C4-2B (cell line): ENCODE results near the gene CENATAC.

Source experiments
- CTCF ChIP-seq: fragments of 450-650 bp; conservative IDR thresholded peaks from 2 replicates; pipeline ENCODE4 v1.5.1; 2017; ENCODE audit warnings: mild to moderate bottlenecking
- ZFX ChIP-seq: fragments of 450-650 bp; IDR thresholded peaks from 2 replicates; pipeline ENCODE4 v1.6.1; 2017

DNA sequence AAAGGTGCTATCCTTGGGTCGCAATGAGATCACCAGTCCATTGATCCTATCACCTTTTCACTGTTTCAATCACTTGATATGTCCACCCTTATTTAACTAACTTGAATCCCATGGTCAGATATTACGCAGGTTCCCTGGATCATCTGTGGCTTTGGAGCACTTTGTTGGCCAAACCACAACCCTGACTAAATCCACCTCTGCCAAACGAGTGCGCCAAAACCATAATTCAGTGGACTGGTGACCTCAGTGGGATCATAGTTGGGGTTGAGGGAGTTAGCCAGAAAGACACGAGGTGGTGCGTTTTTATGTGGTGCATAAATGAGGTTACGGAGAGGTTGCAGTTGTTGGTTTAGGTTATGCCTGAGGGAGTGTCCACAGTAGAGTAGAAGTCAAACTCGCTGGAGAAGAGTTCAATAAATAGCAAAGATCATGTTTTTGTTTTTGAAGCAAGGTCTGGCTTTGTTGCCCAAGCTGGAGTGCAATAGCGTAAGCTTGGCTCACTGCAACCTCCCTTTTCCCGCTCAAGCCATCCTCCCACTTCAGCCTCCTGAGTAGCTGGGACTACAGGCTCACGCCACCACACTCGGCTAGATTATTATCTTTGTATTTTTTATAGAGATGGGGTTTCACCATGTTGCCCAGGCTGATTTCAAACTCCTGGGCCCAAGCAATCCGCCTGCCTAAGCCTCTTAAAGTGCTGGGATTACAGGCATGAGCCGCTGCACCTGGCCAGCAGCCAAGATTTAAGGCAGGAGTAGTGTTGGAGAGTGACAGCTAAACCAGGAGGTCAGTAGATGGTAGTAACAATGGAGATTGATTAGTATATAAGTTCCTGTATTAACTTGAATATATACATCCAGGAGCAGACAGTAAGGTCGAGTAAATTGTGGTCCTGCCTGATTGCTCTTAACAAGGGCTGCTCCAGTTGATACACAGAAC lies 21.9 kb upstream of the CENATAC start:
- TF ChIP-seq CTCF = no peak
- TF ChIP-seq ZFX = no peak
